H9 (cell line): ENCODE measurements around the gene ADAMTS17. TPM values are rescaled to one million over a fixed set of nuclear protein-coding genes. Genes with fewer than 3 reads are reported as not detected.

Experiments used
- DNase-seq: peaks from one replicate; pipeline ENCODE4 v3.0.0-alpha.2; 2017
- H2AFZ ChIP-seq: one replicate; pipeline ENCODE4 v1.6.1; 2013; ENCODE audit warnings: mild to moderate bottlenecking, low read length, control low read depth, moderate library complexity
- H2AK5ac ChIP-seq: 2 replicates; pipeline ENCODE4 v1.6.1; 2013; ENCODE audit warnings: low read length, control low read depth, mixed read lengths; ENCODE audit not compliant: insufficient read length
- H2BK120ac ChIP-seq: one replicate; pipeline ENCODE4 v1.6.1; 2013; ENCODE audit warnings: low read depth, mild to moderate bottlenecking, low read length, control low read depth, inconsistent platforms; ENCODE audit not compliant: poor library complexity, severe bottlenecking
- H2BK12ac ChIP-seq: 2 replicates; pipeline ENCODE4 v1.6.1; 2013; ENCODE audit warnings: low read length, control low read depth, mixed read lengths, low read depth; ENCODE audit not compliant: insufficient read length
- H2BK15ac ChIP-seq: 2 replicates; pipeline ENCODE4 v1.6.1; 2013; ENCODE audit warnings: low read depth, low read length, control low read depth
- H2BK20ac ChIP-seq: one replicate; pipeline ENCODE4 v1.6.1; 2013; ENCODE audit warnings: low read depth, mild to moderate bottlenecking, low read length, control low read depth, inconsistent platforms; ENCODE audit not compliant: poor library complexity, severe bottlenecking
- H2BK5ac ChIP-seq: 2 replicates; pipeline ENCODE4 v1.6.1; 2013; ENCODE audit warnings: low read length, control low read depth, mixed read lengths; ENCODE audit not compliant: insufficient read length
- H3K14ac ChIP-seq: 2 replicates; pipeline ENCODE4 v1.6.1; 2013; ENCODE audit warnings: low read length, control low read depth; ENCODE audit not compliant: insufficient read depth
- H3K18ac ChIP-seq: 2 replicates; pipeline ENCODE4 v1.6.1; 2013; ENCODE audit warnings: low read depth, mild to moderate bottlenecking, mixed read lengths, low read length, control low read depth; ENCODE audit not compliant: insufficient read length
- H3K23ac ChIP-seq: 2 replicates; pipeline ENCODE4 v1.6.1; 2013; ENCODE audit warnings: low read length, control low read depth, mixed read lengths, low read depth; ENCODE audit not compliant: insufficient read length
- H3K23me2 ChIP-seq: 2 replicates; pipeline ENCODE4 v1.6.1; 2013; ENCODE audit warnings: low read depth, mild to moderate bottlenecking, mixed read lengths, low read length, control low read depth; ENCODE audit not compliant: insufficient read length, poor library complexity, severe bottlenecking
- H3K27ac ChIP-seq: 2 replicates; pipeline ENCODE4 v1.5.1; 2013; ENCODE audit warnings: low read length, control low read depth, mixed read lengths, low read depth; ENCODE audit not compliant: insufficient read length
- H3K27me3 ChIP-seq: 2 replicates; pipeline ENCODE4 v1.6.1; 2013; ENCODE audit warnings: low read length, control low read depth, inconsistent platforms; ENCODE audit not compliant: insufficient read depth
- H3K4ac ChIP-seq: 2 replicates; pipeline ENCODE4 v1.6.1; 2013; ENCODE audit warnings: low read depth, mild to moderate bottlenecking, control low read depth, inconsistent platforms, low read length, moderate library complexity
- H3K4me1 ChIP-seq: 2 replicates; pipeline ENCODE4 v1.6.1; 2013; ENCODE audit warnings: low read length, control low read depth, inconsistent platforms; ENCODE audit not compliant: insufficient read depth
- H3K4me2 ChIP-seq: 2 replicates; pipeline ENCODE4 v1.6.1; 2013; ENCODE audit warnings: low read length, control low read depth, mixed read lengths; ENCODE audit not compliant: insufficient read length, insufficient read depth
- H3K56ac ChIP-seq: 2 replicates; pipeline ENCODE4 v1.6.1; 2013; ENCODE audit warnings: low read depth, mild to moderate bottlenecking, mixed read lengths, low read length, control low read depth; ENCODE audit not compliant: insufficient read length
- H3K79me1 ChIP-seq: 2 replicates; pipeline ENCODE4 v1.6.1; 2013; ENCODE audit warnings: low read depth, mild to moderate bottlenecking, moderate library complexity, low read length, control low read depth, inconsistent platforms; ENCODE audit not compliant: insufficient read depth, poor library complexity, severe bottlenecking
- H3K79me2 ChIP-seq: 2 replicates; pipeline ENCODE4 v1.6.1; 2013; ENCODE audit warnings: low read length, control low read depth, inconsistent platforms; ENCODE audit not compliant: insufficient read depth
- H3K9ac ChIP-seq: 2 replicates; pipeline ENCODE4 v1.6.1; 2013; ENCODE audit warnings: low read length, control low read depth, mixed read lengths; ENCODE audit not compliant: insufficient read length; ENCODE audit errors: extremely low read depth
- H3K9me3 ChIP-seq: one replicate; pipeline ENCODE4 v1.6.1; 2013; ENCODE audit warnings: low read depth, low read length, inconsistent platforms; ENCODE audit not compliant: control insufficient read depth
- H3T11ph ChIP-seq: one replicate; pipeline ENCODE4 v1.6.1; 2013; ENCODE audit warnings: mild to moderate bottlenecking, low read length, control low read depth, inconsistent platforms
- H4K20me1 ChIP-seq: one replicate; pipeline ENCODE4 v1.6.1; 2013; ENCODE audit not compliant: control insufficient read depth, insufficient read length, insufficient read depth
- H4K5ac ChIP-seq: 2 replicates; pipeline ENCODE4 v1.6.1; 2013; ENCODE audit warnings: low read depth, mild to moderate bottlenecking, mixed read lengths, low read length, control low read depth; ENCODE audit not compliant: insufficient read length
- H4K8ac ChIP-seq: replicated peaks from 2 replicates; pipeline ENCODE4 v1.6.1; 2013; ENCODE audit warnings: low read length, control low read depth, mixed read lengths, low read depth; ENCODE audit not compliant: insufficient read length
- H4K91ac ChIP-seq: 2 replicates; pipeline ENCODE4 v1.6.1; 2013; ENCODE audit warnings: low read depth, mild to moderate bottlenecking, moderate library complexity, mixed read lengths, low read length, control low read depth; ENCODE audit not compliant: insufficient read length
- H3K27ac Mint-ChIP-seq, 3 experiments: 2 replicates in 2 of 3; 3 replicates in 1 of 3; pipeline ENCODE4 v1.8.0; 2020 to 2021; ENCODE audit warnings: mixed read lengths in 3 of 3, mild to moderate bottlenecking in 1 of 3, moderate library complexity in 1 of 3
- H3K27me3 Mint-ChIP-seq: 2 replicates; pipeline ENCODE4 v1.8.0; 2021; ENCODE audit warnings: low read depth, mild to moderate bottlenecking, moderate library complexity, mixed read lengths
- H3K36me3 Mint-ChIP-seq, 3 experiments: 2 replicates in 2 of 3; 3 replicates in 1 of 3; pipeline ENCODE4 v1.8.0; 2020 to 2021; ENCODE audit warnings: low read depth in 3 of 3, mixed read lengths in 3 of 3; ENCODE audit not compliant: insufficient read depth in 1 of 3
- H3K4me1 Mint-ChIP-seq, 2 experiments: 2 replicates each; pipeline ENCODE4 v1.8.0; 2020; ENCODE audit warnings: mixed read lengths in 2 of 2
- H3K4me3 Mint-ChIP-seq, 2 experiments: 2 replicates in 1 of 2; 3 replicates in 1 of 2; pipeline ENCODE4 v1.8.0; 2020 to 2021; ENCODE audit warnings: mild to moderate bottlenecking in 2 of 2, mixed read lengths in 2 of 2, moderate library complexity in 1 of 2
- H3K9me3 Mint-ChIP-seq, 2 experiments: 2 replicates in 1 of 2; 3 replicates in 1 of 2; pipeline ENCODE4 v1.8.0; 2020; ENCODE audit warnings: mild to moderate bottlenecking in 2 of 2, mixed read lengths in 2 of 2, moderate library complexity in 1 of 2
- CTCF ChIP-seq: fragments of 200-600 bp; sonication (generic); conservative IDR thresholded peaks from 3 replicates; pipeline ENCODE4 v1.8.0; 2021; ENCODE audit warnings: antibody characterized with exemption, mild to moderate bottlenecking
- WGBS: extraction: QIAGEN DNeasy Blood & Tissue Kit; methylation state at CpG from one replicate; pipeline ENCODE4 v1.1.7; 2013; ENCODE audit warnings: missing lambda C conversion rate, low lambda C conversion rate, mixed read lengths; ENCODE audit not compliant: insufficient read length; ENCODE audit errors: extremely low coverage; 5-methylcytosine and 5-hydroxymethylcytosine counted together
- total RNA-seq: library from RNA; stranded (reverse); gene quantifications from 2 replicates; pipeline ENCODE4 v1.2.1, GENCODE V29; 2021

ADAMTS17 gene
- total RNA-seq, 1 experiment from 2014 or later, result 2.9 TPM

- Histone ChIP-seq H3K4me1 (no peaks in the 10 kb centered on the region), H3K56ac (no peak overlapping the region), H3K23ac (no peak overlapping the region), H3K27ac (no peak overlapping the region), H2BK15ac (no peak overlapping the region), H3K9me3 (no peaks in the 10 kb centered on the region), H4K8ac (no peak overlapping the region), H3K23me2 (no peaks in the 10 kb centered on the region), H3K79me2 (no peaks in the 10 kb centered on the region), H3T11ph (no peak overlapping the region), H3K14ac (no peak overlapping the region), H2AFZ (no peak overlapping the region), H2BK120ac (no peak overlapping the region), H3K27me3 (no peaks in the 10 kb centered on the region), H3K4ac (no peak overlapping the region), H4K91ac (no peak overlapping the region), H3K4me2 (no peak overlapping the region), H3K79me1 (no peaks in the 10 kb centered on the region), H3K18ac (peak overlapping the region; percentile 12), H4K20me1 (no peaks in the 10 kb centered on the region), H3K9ac (no peak overlapping the region), H4K5ac (no peak overlapping the region), H2BK20ac (no peak overlapping the region), H2BK5ac (no peak overlapping the region), H2AK5ac (no peak overlapping the region), H2BK12ac (no peak overlapping the region)
- H3K27ac Mint-ChIP-seq, result peak overlapping the region; percentile 40 to 82 (median 49); a peak in 6 of 7 replicates
- peaks cover 32 to 41% of the 10 kb centered on the region in 2 experiments for H3K4me1 Mint-ChIP-seq
- peaks cover 11% of the 10 kb centered on the region for H3K27me3 Mint-ChIP-seq
- TF ChIP-seq CTCF, result no peak
- no peaks in the 10 kb centered on the region for H3K9me3 Mint-ChIP-seq
- WGBS, result no CpG with 5 or more reads among the region's 6 CpGs
- no peak overlapping the region; a peak in 1 of 5 replicates for H3K4me3 Mint-ChIP-seq
- H3K36me3 Mint-ChIP-seq, result no peaks in the 10 kb centered on the region; a peak in 1 of 7 replicates
- no peak for DNase-seq
These were observed 346.9 kb downstream of the ADAMTS17 start for GRCh38 chr15:99994849-99995248.
